ENCODE data around the gene NHLRC4. TPM values are rescaled to one million over a fixed set of nuclear protein-coding genes. Genes with fewer than 3 reads are reported as not detected.
A peak's percentile ranks its signal among the peaks of the same experiment; 100 is the strongest.

The NHLRC4 gene
- total and polyA plus RNA-seq, 2 of the 13 experiments (the other 11 are each of a cell fraction or from before 2014, with no cell fraction given), result 0.40 to 0.59 TPM

GRCh38 chr16:588639-588888 is 21.8 kb downstream of the NHLRC4 start (continued):
- TF ChIP-seq IKZF4 (CRISPR knock-in tag; IDR thresholded peaks at IDR 0.05; ENCODE audit: borderline replicate concordance, low read depth, not compliant biosample characterization) (peak; percentile 2), ZNF770 (CRISPR knock-in tag; IDR thresholded peaks at IDR 0.05) (peak; percentile 39; the same call in 1 of the 2 replicates), ARNTL (CRISPR knock-in tag; IDR thresholded peaks at IDR 0.05) (no peak)

GRCh38 chr16:588889-589657 is 22.3 kb downstream of the NHLRC4 start:
- peak; percentile 4 for FAIRE-seq
- no peaks in the 10 kb centered on the region for H3K36me3 ChIP-seq (replicated peaks in 1 of 2; ENCODE audit: control insufficient read depth in 1 of 2, insufficient read depth in 2 of 2, low read length in 2 of 2)
- peaks cover 14% of the 10 kb centered on the region; the same call in 1 of the 2 replicates for H4K20me1 ChIP-seq (ENCODE audit: insufficient read depth, low read length)
- in situ Hi-C loops (cut with HindIII; ENCODE audit: extremely low pct_ligation_motif_present, low pct_unique_long_range_greater_than_20kb) (no loop called here), intact Hi-C loops (cut with micrococcal nuclease; ENCODE audit: unreplicated experiment) (loop anchor here (10.0 kb wide), 1 partner anchor 56 kb away; the partner anchor contains the start of genes MCRIP2 and WDR90)
- peaks cover 38% of the 10 kb centered on the region for H3K79me2 ChIP-seq (ENCODE audit: insufficient read depth, low read length)
- DNase-seq (ENCODE audit: low spot score), result peak; percentile 89
- ATAC-seq, result peak; percentile 73
- H3K4me2 ChIP-seq (ENCODE audit: low read depth, low read length), result peak overlapping the region; percentile 95
- no peak overlapping the region for H2AFZ ChIP-seq (ENCODE audit: low read length)
- peak overlapping the region; percentile 94 to 96 (median 96) for H3K4me3 ChIP-seq (replicated peaks in 1 of 3; ENCODE audit: insufficient read depth in 1 of 3, low read depth in 2 of 3, low read length in 3 of 3)
- WGBS (ENCODE audit: low lambda C conversion rate), result 0% methylated on average over 11 of the region's 107 CpGs
- no TSS peak for BruUV-seq (replicated peaks)
- no peaks in the 10 kb centered on the region for H3K27me3 ChIP-seq (ENCODE audit: control insufficient read depth in 1 of 2, insufficient read depth in 2 of 2, low read length in 2 of 2)
- H3K4me1 ChIP-seq (ENCODE audit: insufficient read depth, low read length), result peaks cover 68% of the 10 kb centered on the region
- H3K9ac ChIP-seq (ENCODE audit: insufficient read depth, low read depth, low read length), result peak overlapping the region; percentile 97
- ChIA-PET POLR2A (interaction anchor here (0.7 to 1.5 kb wide), 9 partner anchors 10 to 191 kb away, joined by 3 to 7 read pairs (median 3); partner anchors contain the start of genes DECR2, METTL26 and WFIKKN1), CTCF (ENCODE audit: low intra/inter-chr PET ratio, low total read pairs) (no interaction called here)
- H3K27ac ChIP-seq (ENCODE audit: extremely low read length, insufficient read depth, low read length), result peak overlapping the region; percentile 99
- no peaks in the 10 kb centered on the region for H3K9me3 ChIP-seq (ENCODE audit: low read length)
- TF ChIP-seq ZNF782 (CRISPR knock-in tag; IDR thresholded peaks at IDR 0.05; ENCODE audit: borderline replicate concordance) (peak; percentile 62; the same call in 1 of the 2 replicates), NFYB (CRISPR knock-in tag; IDR thresholded peaks at IDR 0.05) (peak; percentile 77), GPN1 (CRISPR knock-in tag; IDR thresholded peaks at IDR 0.05; ENCODE audit: borderline replicate concordance) (0 out of 2 replicates have a peak, but pooled peaks have one; percentile 20), KLF12 (CRISPR knock-in tag; IDR thresholded peaks at IDR 0.05; ENCODE audit: borderline replicate concordance) (peak; percentile 37; the same call in 1 of the 2 replicates), HNF1B (CRISPR knock-in tag; IDR thresholded peaks at IDR 0.05) (no peak; the same call in 1 of the 2 replicates), HES4 (CRISPR knock-in tag; IDR thresholded peaks at IDR 0.05; ENCODE audit: borderline replicate concordance) (peak; percentile 24; the same call in 1 of the 2 replicates), ZNF317 (CRISPR knock-in tag; IDR thresholded peaks at IDR 0.05) (0 out of 2 replicates have a peak, but pooled peaks have one; percentile 36), HOMEZ (CRISPR knock-in tag; IDR thresholded peaks at IDR 0.05; ENCODE audit: low read depth) (0 out of 2 replicates have a peak, but pooled peaks have one; percentile 17), ZNF552 (CRISPR knock-in tag; IDR thresholded peaks at IDR 0.05; ENCODE audit: borderline replicate concordance) (0 out of 2 replicates have a peak, but pooled peaks have one; percentile 14), PCBP1 (IDR thresholded peaks at IDR 0.05; ENCODE audit: borderline replicate concordance, low read depth, low read length) (0 out of 2 replicates have a peak, but pooled peaks have one; percentile 13), MNT (IDR thresholded peaks at IDR 0.05) (0 out of 2 replicates have a peak, but pooled peaks have one; percentile 21)
